Prostate gland (tissue), 2 donors: Measurements from ENCODE around the gene DCP2.

Experiments
- POLR2A ChIP-seq: fragments of 450-650 bp; IDR thresholded peaks from one replicate; pipeline ENCODE4 v1.6.1; 2016; ENCODE audit warnings: antibody characterized with exemption, mild to moderate bottlenecking
- POLR2AphosphoS5 ChIP-seq: sonication (generic); formaldehyde crosslinking; IDR thresholded peaks from one replicate; pipeline ENCODE4 v1.6.1; 2017; ENCODE audit warnings: antibody characterized with exemption
- TF ChIP-seq, protein P1 (sequence below), 4 experiments: fragments of 200-600 bp in 2 of 4; fragments of 450-650 bp in 2 of 4; sonication (generic) in 2 of 4; IDR thresholded peaks; 1 replicate in 3 of 4; 2 replicates in 1 of 4; pipeline ENCODE4 v1.5.1; 2016 to 2019; ENCODE audit warnings: antibody characterized with exemption in 4 of 4, mild to moderate bottlenecking in 2 of 4, moderate library complexity in 2 of 4

DNA sequence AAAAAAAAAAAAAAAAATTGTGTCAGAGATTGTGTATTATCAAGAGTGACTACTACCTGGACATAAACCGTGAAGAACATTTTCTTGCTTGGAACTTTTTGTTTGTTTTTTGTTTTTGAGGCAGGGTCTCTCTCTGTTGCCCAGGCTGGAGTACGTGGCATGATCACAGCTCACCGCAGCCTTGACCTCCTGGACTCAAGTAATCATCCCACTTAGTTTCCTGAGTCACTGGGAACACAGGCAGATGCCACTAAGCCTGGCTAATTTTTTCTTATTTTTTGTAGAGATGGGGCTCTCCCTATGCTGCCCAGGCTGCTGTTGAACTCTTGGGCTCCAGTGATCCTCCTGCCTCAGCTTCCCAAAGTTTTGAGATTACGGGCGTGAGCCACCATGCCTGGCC, 25.8 kb downstream of the DCP2 start:
- TF ChIP-seq, protein P1, sequence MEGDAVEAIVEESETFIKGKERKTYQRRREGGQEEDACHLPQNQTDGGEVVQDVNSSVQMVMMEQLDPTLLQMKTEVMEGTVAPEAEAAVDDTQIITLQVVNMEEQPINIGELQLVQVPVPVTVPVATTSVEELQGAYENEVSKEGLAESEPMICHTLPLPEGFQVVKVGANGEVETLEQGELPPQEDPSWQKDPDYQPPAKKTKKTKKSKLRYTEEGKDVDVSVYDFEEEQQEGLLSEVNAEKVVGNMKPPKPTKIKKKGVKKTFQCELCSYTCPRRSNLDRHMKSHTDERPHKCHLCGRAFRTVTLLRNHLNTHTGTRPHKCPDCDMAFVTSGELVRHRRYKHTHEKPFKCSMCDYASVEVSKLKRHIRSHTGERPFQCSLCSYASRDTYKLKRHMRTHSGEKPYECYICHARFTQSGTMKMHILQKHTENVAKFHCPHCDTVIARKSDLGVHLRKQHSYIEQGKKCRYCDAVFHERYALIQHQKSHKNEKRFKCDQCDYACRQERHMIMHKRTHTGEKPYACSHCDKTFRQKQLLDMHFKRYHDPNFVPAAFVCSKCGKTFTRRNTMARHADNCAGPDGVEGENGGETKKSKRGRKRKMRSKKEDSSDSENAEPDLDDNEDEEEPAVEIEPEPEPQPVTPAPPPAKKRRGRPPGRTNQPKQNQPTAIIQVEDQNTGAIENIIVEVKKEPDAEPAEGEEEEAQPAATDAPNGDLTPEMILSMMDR (IDR thresholded peaks at IDR 0.05), result no peak
- TF ChIP-seq POLR2A (no peak), POLR2AphosphoS5 (no peak)
